Nucleus accumbens (tissue), 56 donors: ENCODE measurements around the gene ARNT2.

ENCODE experiments used
- DNase-seq, 56 donors: peaks; one replicate each; lab custom pipeline; 2025; lab: John Stamatoyannopoulos, UW

Gene ARNT2

GRCh38 chr15:80547264-80547663, 143.1 kb downstream of the ARNT2 start:
- DNase-seq: no peak

GRCh38 chr15:80549191-80549590, 145.0 kb downstream of the ARNT2 start:
- DNase-seq: no peak

- no peak for DNase-seq
Observed at GRCh38 chr15:80549654-80550053, 145.5 kb downstream of the ARNT2 start.

- DNase-seq: no peak
Observed at GRCh38 chr15:80550219-80550907, 146.2 kb downstream of the ARNT2 start.

GRCh38 chr15:80550908-80551260, 146.7 kb downstream of the ARNT2 start:
- DNase-seq: no peak

GRCh38 chr15:80551348-80551747, 147.2 kb downstream of the ARNT2 start:
- DNase-seq: no peak

GRCh38 chr15:80554560-80554959, 150.4 kb downstream of the ARNT2 start:
- no peak for DNase-seq

GRCh38 chr15:80556694-80557367, 152.6 kb downstream of the ARNT2 start:
- no peak for DNase-seq

GRCh38 chr15:80557441-80558234, 153.5 kb downstream of the ARNT2 start:
- DNase-seq: no peak

- no peak for DNase-seq
Observed at GRCh38 chr15:80558631-80559319, 154.6 kb downstream of the ARNT2 start.

- no peak for DNase-seq
Observed at GRCh38 chr15:80559320-80559693, 155.1 kb downstream of the ARNT2 start.

- DNase-seq: no peak
Observed at GRCh38 chr15:80559761-80560160, 155.6 kb downstream of the ARNT2 start.

GRCh38 chr15:80560601-80561400, 156.6 kb downstream of the ARNT2 start:
- DNase-seq: no peak

GRCh38 chr15:80561500-80561899, 157.3 kb downstream of the ARNT2 start:
- no peak for DNase-seq

- DNase-seq: no peak
Observed at GRCh38 chr15:80562033-80562432, 157.9 kb downstream of the ARNT2 start.

- no peak for DNase-seq
Observed at GRCh38 chr15:80562846-80563245, 158.7 kb downstream of the ARNT2 start.

GRCh38 chr15:80563372-80563997, 159.3 kb downstream of the ARNT2 start:
- DNase-seq: peak in 5 of 56 donors; percentile 14 to 37 (median 20)

- DNase-seq: no peak
Observed at GRCh38 chr15:80564056-80564455, 159.9 kb downstream of the ARNT2 start.

- DNase-seq: no peak
Observed at GRCh38 chr15:80565398-80565797, 161.2 kb downstream of the ARNT2 start.

- DNase-seq: no peak
Observed at GRCh38 chr15:80565988-80566387, 161.8 kb downstream of the ARNT2 start.
